ENCODE data around the gene ZNF679.
"Not testable (repeated sequence)": the region's sequence is repeated elsewhere in the genome, so short reads cannot be mapped to it uniquely, and the experiment has no call there.

ZNF679 gene

GRCh38 chr7:64312826-64313225, 84.6 kb downstream of the ZNF679 start:
- no peak for DNase-seq

- DNase-seq = peak; percentile 95
Measured at GRCh38 chr7:64313740-64314491, 85.6 kb downstream of the ZNF679 start, which contains the start of gene ZNF736. Gene ZNF736, plus strand, starts transcription at chr7:64313961. Its CDS starts 190 bp downstream, at chr7:64314151.

GRCh38 chr7:64314566-64314965, 86.3 kb downstream of the ZNF679 start:
- no peak for DNase-seq

DNA sequence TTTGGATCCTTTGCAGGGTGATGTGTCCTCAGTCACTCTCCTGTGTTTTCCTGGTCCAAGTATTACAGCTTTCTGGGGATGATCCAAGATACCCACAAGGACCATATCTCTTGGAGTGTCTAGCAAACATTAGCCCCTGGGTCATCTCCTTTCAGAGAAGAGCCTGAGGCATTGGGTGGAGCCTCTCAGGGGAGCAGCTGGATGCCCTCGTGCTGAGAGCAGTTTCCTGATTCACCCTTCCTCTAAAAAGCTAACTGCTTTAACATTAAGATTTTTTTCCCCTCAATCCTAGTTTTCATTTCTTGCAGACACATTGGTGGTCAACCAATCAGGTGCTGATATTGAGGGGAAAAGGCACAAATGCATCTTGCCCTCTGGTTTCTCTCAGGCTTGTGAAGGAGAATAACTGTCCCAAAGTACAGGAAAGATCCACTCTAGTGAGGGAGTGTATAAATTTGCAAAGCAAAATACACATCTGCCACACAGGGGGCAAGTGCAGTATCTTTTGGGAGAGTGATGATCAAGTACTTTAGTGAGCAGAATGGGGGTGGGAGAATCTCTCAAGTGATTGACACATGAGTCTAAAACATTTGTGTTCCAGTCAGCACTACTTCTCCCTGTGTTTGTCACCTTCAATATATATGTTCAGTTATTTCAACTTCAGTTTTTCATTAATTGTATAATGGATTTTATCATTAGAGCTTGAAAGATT, 87.9 kb downstream of the ZNF679 start:
- DNase-seq = not testable (repeated sequence)

Data from femur (tissue), 1 donor.